ENCODE data around the gene VTCN1.

VTCN1 gene

DNA sequence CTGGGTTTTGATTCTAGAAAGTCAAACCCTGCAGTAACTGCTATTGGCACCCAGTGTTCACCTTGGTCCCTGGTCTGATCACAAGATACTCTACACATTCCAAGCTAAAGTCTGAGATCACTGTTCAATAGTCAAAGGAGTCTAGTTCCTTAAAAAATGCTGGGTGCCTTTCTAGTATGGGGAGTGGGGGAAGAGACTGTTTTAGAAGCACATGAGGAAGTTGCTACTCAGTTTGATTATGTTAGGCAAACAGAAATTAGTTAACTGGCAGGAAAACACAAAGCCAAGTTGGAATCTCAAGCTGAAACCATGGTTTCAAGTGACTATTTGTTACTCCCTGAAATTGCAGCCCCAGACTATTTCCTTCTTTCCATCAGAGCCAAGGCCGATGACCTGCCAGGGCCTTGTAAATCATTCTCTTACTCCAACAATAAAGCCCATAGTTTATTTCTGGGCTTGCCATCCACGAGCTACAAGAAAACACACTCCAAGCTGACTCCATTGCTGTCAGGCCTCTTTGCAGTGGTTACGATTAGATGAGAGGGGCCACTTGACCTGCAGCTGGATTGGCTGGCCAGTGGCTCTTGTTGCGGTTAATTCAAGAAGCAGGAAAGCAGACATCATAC lies 21.1 kb upstream of the VTCN1 start:
- no peak overlapping the region for H3K4me3 ChIP-seq (ENCODE audit: low read depth, low read length)
- no peak for DNase-seq (ENCODE audit: low read depth)
- TF ChIP-seq, protein P1, sequence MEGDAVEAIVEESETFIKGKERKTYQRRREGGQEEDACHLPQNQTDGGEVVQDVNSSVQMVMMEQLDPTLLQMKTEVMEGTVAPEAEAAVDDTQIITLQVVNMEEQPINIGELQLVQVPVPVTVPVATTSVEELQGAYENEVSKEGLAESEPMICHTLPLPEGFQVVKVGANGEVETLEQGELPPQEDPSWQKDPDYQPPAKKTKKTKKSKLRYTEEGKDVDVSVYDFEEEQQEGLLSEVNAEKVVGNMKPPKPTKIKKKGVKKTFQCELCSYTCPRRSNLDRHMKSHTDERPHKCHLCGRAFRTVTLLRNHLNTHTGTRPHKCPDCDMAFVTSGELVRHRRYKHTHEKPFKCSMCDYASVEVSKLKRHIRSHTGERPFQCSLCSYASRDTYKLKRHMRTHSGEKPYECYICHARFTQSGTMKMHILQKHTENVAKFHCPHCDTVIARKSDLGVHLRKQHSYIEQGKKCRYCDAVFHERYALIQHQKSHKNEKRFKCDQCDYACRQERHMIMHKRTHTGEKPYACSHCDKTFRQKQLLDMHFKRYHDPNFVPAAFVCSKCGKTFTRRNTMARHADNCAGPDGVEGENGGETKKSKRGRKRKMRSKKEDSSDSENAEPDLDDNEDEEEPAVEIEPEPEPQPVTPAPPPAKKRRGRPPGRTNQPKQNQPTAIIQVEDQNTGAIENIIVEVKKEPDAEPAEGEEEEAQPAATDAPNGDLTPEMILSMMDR (IDR thresholded peaks at IDR 0.05; ENCODE audit: low read depth, low read length, missing control alignments) = no peak

DNA sequence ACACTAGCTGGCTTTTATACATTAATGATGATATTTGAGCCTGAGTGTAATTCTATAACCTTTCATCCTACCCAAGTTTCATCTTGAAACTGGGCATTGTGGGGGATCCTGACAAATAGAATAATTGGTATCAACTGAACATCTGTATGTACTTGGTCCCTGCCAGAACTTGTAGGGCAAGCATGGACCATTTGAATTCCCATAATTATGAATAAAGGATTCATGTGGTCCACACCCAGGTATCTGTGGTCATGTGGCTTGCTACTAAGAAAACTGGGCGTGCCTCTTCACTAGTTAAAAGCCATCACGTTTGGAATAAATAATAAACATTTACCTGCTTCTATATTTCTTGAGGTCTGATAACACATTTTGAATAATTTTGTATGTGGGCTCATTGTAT lies 20.6 kb upstream of the VTCN1 start:
- no peak for DNase-seq (ENCODE audit: low read depth)
- no peak overlapping the region for H3K4me3 ChIP-seq (ENCODE audit: low read depth, low read length)

DNA sequence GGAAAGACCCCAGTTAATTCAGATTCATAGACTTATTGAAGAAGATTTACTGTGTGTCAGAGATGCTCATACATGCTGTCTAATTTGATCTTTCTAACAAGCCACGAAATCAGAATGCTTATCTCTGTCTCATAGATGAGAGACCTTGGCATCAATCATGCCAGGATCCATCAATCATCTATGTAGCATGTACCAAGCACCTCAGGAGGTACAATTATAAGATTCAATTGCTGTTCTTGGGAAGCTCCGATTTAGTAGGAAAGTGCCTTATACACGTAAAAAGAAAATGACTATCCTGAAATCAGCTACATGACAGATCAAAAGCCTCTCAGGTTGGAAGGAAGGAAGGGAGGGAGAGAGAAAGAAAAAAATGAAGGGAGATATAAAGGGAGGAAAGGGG lies 18.5 kb upstream of the VTCN1 start:
- TF ChIP-seq, protein P1 (IDR thresholded peaks at IDR 0.05; ENCODE audit: low read depth, low read length, missing control alignments) = no peak
- DNase-seq (ENCODE audit: low read depth) = no peak
- H3K4me3 ChIP-seq (ENCODE audit: low read depth, low read length) = no peak overlapping the region

More for the DNA sequence above, 20.6 kb upstream of the VTCN1 start:
- TF ChIP-seq, protein P1 (IDR thresholded peaks at IDR 0.05; ENCODE audit: low read depth, low read length, missing control alignments) = no peak

DNA sequence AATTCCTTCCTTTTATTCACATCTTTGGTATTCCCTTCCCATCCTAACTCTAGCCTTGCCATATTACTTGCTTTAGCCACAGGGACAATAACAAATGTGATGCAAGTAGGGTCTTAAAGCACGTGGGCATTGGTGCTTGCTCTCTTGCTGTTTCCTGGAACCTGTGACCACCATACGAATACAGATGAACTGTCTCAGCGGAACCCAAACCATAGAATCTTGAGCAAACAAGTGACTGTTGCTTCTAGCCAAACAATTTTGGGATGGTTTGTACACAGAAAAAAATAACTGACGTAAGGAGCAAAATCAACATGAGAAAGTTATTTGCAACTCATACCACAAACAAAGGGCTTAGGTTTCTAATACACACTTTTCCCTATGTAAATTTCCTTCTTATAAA lies 15.2 kb upstream of the VTCN1 start:
- no peak overlapping the region for H3K4me3 ChIP-seq (ENCODE audit: low read depth, low read length)
- TF ChIP-seq, protein P1 (IDR thresholded peaks at IDR 0.05; ENCODE audit: low read depth, low read length, missing control alignments) = no peak
- no peak for DNase-seq (ENCODE audit: low read depth)

DNA sequence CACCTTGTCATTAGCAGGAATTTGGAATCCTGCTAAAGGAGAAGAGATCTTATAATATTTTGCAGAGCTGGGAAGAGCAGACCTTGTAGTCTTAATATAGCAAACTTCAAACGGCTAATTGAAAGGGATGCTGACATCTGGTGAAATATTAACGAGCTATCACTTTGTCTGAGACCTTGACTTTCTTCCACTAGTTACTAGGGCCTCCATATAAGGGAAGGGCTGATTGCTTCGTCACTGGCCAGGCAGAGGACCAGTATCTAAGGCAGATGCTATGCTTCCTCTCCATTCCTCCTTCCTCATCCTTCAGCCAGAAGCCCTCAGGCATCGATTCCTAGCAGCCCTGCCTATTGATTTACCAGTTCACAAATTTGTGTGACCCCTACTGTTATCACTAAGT lies 6.0 kb upstream of the VTCN1 start:
- DNase-seq (ENCODE audit: low read depth) = no peak
- no peak overlapping the region for H3K4me3 ChIP-seq (ENCODE audit: low read depth, low read length)
- TF ChIP-seq, protein P1 (IDR thresholded peaks at IDR 0.05; ENCODE audit: low read depth, low read length, missing control alignments) = no peak

DNA sequence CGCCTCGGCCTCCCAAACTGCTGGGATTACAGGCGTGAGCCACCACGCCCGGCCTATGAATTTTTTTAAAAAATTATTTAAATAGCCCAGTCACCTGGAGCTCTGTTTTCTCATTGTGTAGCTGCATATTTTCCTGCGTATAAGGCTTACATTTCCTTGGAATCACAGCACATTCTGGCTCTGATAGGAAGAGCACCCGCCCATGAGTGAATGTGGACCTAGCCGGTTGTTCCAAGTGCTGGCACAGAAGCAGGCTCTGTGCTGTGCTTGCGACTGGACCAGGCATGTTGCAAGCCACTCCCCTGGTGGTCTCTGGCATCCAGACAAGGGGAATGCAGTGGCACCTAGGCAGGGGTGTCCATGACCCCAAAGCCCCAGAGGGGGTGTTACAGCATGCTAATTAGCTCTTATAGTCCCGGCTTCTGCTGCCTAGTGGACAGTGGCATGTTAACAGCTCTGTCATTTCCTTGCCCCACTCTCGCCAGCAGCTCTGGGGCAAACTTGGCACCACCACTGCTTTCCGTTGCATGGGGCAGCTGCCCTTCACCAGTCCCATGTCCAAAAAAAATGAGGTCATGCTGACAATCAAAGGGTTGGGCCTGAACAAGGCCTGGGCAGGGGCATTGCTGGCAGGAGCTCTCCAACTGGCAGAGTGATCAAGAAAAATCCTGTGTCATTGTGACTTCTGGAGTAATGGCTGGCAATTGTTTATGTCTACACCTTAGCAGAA lies 5.2 kb upstream of the VTCN1 start:
- TF ChIP-seq, protein P1 (IDR thresholded peaks at IDR 0.05; ENCODE audit: low read depth, low read length, missing control alignments) = no peak
- no peak overlapping the region for H3K4me3 ChIP-seq (ENCODE audit: low read depth, low read length)
- no peak for DNase-seq (ENCODE audit: low read depth)

DNA sequence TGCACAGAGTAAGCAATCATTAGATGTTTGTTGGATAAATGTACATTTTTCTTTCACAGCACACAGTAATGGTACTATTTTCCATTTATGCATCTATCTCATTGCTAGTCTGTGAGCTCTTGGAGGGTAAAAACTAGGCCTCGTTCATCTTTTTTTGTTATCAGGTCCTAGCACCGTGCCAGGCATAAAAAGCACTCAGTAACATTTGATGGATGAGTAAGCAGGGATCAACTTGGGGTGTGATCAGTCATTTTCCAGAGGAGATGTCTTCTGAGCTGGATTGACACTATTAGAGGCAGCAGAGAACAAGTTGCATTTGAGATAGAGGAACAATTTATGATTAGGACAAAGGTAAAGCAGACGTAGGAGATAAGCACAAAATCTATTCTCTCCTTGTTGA lies 4.3 kb upstream of the VTCN1 start:
- TF ChIP-seq, protein P1 (IDR thresholded peaks at IDR 0.05; ENCODE audit: low read depth, low read length, missing control alignments) = no peak
- no peak overlapping the region for H3K4me3 ChIP-seq (ENCODE audit: low read depth, low read length)
- no peak for DNase-seq (ENCODE audit: low read depth)

Data from GM12864 (cell line).